NB4 (cell line): ENCODE measurements around the gene MCTP1.

Experiments used
- DNase-seq: peaks from one replicate; pipeline ENCODE4 v3.0.0; 2010; ENCODE audit warnings: low read depth
- H3K4me3 ChIP-seq: one replicate; pipeline ENCODE4 v1.5.1; 2011; ENCODE audit warnings: mild to moderate bottlenecking, low read depth, low read length, moderate library complexity
- CTCF ChIP-seq: IDR thresholded peaks from one replicate; pipeline ENCODE4 v1.5.1; 2012; ENCODE audit warnings: low read depth, low read length
- MAX ChIP-seq: IDR thresholded peaks from 2 replicates; pipeline ENCODE4 v1.6.1; 2011; ENCODE audit warnings: low read depth, low read length
- MYC ChIP-seq: IDR thresholded peaks from 2 replicates; pipeline ENCODE4 v1.6.1; 2011; ENCODE audit warnings: low read depth, low read length
- POLR2A ChIP-seq: IDR thresholded peaks from 2 replicates; pipeline ENCODE4 v1.6.1; 2011; ENCODE audit warnings: mild to moderate bottlenecking; ENCODE audit not compliant: insufficient read length; ENCODE audit errors: extremely low read depth

Gene MCTP1

GRCh38 chr5:94778732-94779131 lies 506.2 kb downstream of the MCTP1 start:
- no peak overlapping the region for H3K4me3 ChIP-seq

GRCh38 chr5:94778299-94778698 lies 506.6 kb downstream of the MCTP1 start:
- DNase-seq = no peak
- H3K4me3 ChIP-seq = no peak overlapping the region
- TF ChIP-seq POLR2A (no peak), MAX (no peak), MYC (no peak), CTCF (no peak)

More at GRCh38 chr5:94778732-94779131, 506.2 kb downstream of the MCTP1 start:
- TF ChIP-seq CTCF (no peak), POLR2A (no peak), MYC (no peak), MAX (no peak)
- DNase-seq = no peak

- no peak for DNase-seq
- TF ChIP-seq POLR2A = no peak
- no peak for TF ChIP-seq CTCF
- no peak for TF ChIP-seq MAX
- H3K4me3 ChIP-seq = no peak overlapping the region
Measured at GRCh38 chr5:94777056-94777880, 507.6 kb downstream of the MCTP1 start.

GRCh38 chr5:94776167-94776566 lies 508.7 kb downstream of the MCTP1 start:
- no peak for DNase-seq
- TF ChIP-seq MAX (no peak), POLR2A (no peak), MYC (no peak), CTCF (no peak)
- H3K4me3 ChIP-seq = no peak overlapping the region

GRCh38 chr5:94775088-94775487 lies 509.8 kb downstream of the MCTP1 start:
- no peak overlapping the region for H3K4me3 ChIP-seq
- DNase-seq = no peak
- TF ChIP-seq MAX (no peak), MYC (no peak), CTCF (no peak), POLR2A (no peak)
